ENCODE results near the gene GEMIN2.
A peak's percentile ranks its signal among the peaks of the same experiment; 100 is the strongest.
"Not testable (repeated sequence)": the region's sequence is repeated elsewhere in the genome, so short reads cannot be mapped to it uniquely, and the experiment has no call there.

Gene GEMIN2

GRCh38 chr14:39114073-39114838 lies at the start of gene GEMIN2:
Gene GEMIN2 (plus strand): TSS chr14:39114323. CDS start chr14:39114339, 16 bp downstream.
- peak; percentile 82 for DNase-seq (ENCODE audit: low read depth, low spot score)
- no peak for TF ChIP-seq ZNF274 (IDR thresholded peaks at IDR 0.05; ENCODE audit: low read depth, low read length)
- no peak for TF ChIP-seq YY1 (IDR thresholded peaks at IDR 0.05; ENCODE audit: insufficient read depth, insufficient read length)
- TF ChIP-seq SUZ12 (IDR thresholded peaks at IDR 0.05; ENCODE audit: extremely low read depth, insufficient read depth, insufficient read length), result no peak
- H3K9me3 ChIP-seq (ENCODE audit: insufficient read depth, low read length), result no peaks in the 10 kb centered on the region
- peak within 1 kb of the TSS; percentile 92 for H3K9ac ChIP-seq (ENCODE audit: insufficient read length, low read depth)
- no peaks in the 10 kb centered on the region for H3K4me1 ChIP-seq (ENCODE audit: insufficient read depth, insufficient read length)
- H3K4me3 ChIP-seq (ENCODE audit: insufficient read length, low read depth), result peak within 1 kb of the TSS; percentile 74
- peaks cover 23% of the 10 kb centered on the region for H3K36me3 ChIP-seq (ENCODE audit: insufficient read depth, insufficient read length, low read length)
- H3K27me3 ChIP-seq (ENCODE audit: insufficient read depth, insufficient read length), result no peaks in the 10 kb centered on the region

- H3K9me3 ChIP-seq (ENCODE audit: insufficient read depth, low read length); H3K9ac ChIP-seq (ENCODE audit: insufficient read length, low read depth); H3K27me3 ChIP-seq (ENCODE audit: insufficient read depth, insufficient read length); DNase-seq (ENCODE audit: low read depth, low spot score); H3K4me3 ChIP-seq (ENCODE audit: insufficient read length, low read depth); H3K4me1 ChIP-seq (ENCODE audit: insufficient read depth, insufficient read length): not testable (repeated sequence)
- H3K36me3 ChIP-seq (ENCODE audit: insufficient read depth, insufficient read length, low read length), result peaks cover 52% of the 10 kb centered on the region
These were observed 44.8 kb upstream of the GEMIN2 start for GRCh38 chr14:39069169-39069805.

GRCh38 chr14:39069923-39070322 lies 44.2 kb upstream of the GEMIN2 start:
- Histone ChIP-seq H3K27me3 (ENCODE audit: insufficient read depth, insufficient read length) (no peaks in the 10 kb centered on the region), H3K9ac (ENCODE audit: insufficient read length, low read depth) (no peak overlapping the region), H3K4me3 (ENCODE audit: insufficient read length, low read depth) (no peak overlapping the region), H3K4me1 (ENCODE audit: insufficient read depth, insufficient read length) (no peaks in the 10 kb centered on the region), H3K36me3 (ENCODE audit: insufficient read depth, insufficient read length, low read length) (peaks cover 49% of the 10 kb centered on the region), H3K9me3 (ENCODE audit: insufficient read depth, low read length) (no peaks in the 10 kb centered on the region)
- DNase-seq (ENCODE audit: low read depth, low spot score), result no peak
- TF ChIP-seq SUZ12 (IDR thresholded peaks at IDR 0.05; ENCODE audit: extremely low read depth, insufficient read depth, insufficient read length) (no peak), ZNF274 (IDR thresholded peaks at IDR 0.05; ENCODE audit: low read depth, low read length) (no peak), YY1 (IDR thresholded peaks at IDR 0.05; ENCODE audit: insufficient read depth, insufficient read length) (no peak)

- H3K4me1 ChIP-seq (ENCODE audit: insufficient read depth, insufficient read length), result no peaks in the 10 kb centered on the region
These were observed 43.0 kb upstream of the GEMIN2 start for GRCh38 chr14:39071096-39071495.

GRCh38 chr14:39080886-39081285 lies 33.2 kb upstream of the GEMIN2 start:
- H3K4me3 ChIP-seq (ENCODE audit: insufficient read length, low read depth), result no peak overlapping the region
- no peaks in the 10 kb centered on the region for H3K4me1 ChIP-seq (ENCODE audit: insufficient read depth, insufficient read length)
- no peak overlapping the region for H3K9ac ChIP-seq (ENCODE audit: insufficient read length, low read depth)
- no peaks in the 10 kb centered on the region for H3K9me3 ChIP-seq (ENCODE audit: insufficient read depth, low read length)
- TF ChIP-seq ZNF274 (IDR thresholded peaks at IDR 0.05; ENCODE audit: low read depth, low read length), result no peak
- TF ChIP-seq SUZ12 (IDR thresholded peaks at IDR 0.05; ENCODE audit: extremely low read depth, insufficient read depth, insufficient read length), result no peak
- no peak for TF ChIP-seq YY1 (IDR thresholded peaks at IDR 0.05; ENCODE audit: insufficient read depth, insufficient read length)
- DNase-seq (ENCODE audit: low read depth, low spot score), result no peak
- H3K27me3 ChIP-seq (ENCODE audit: insufficient read depth, insufficient read length), result no peaks in the 10 kb centered on the region
- peaks cover 39% of the 10 kb centered on the region for H3K36me3 ChIP-seq (ENCODE audit: insufficient read depth, insufficient read length, low read length)

More at GRCh38 chr14:39071096-39071495, 43.0 kb upstream of the GEMIN2 start:
- H3K9ac ChIP-seq (ENCODE audit: insufficient read length, low read depth), result no peak overlapping the region
- no peaks in the 10 kb centered on the region for H3K27me3 ChIP-seq (ENCODE audit: insufficient read depth, insufficient read length)
- no peak overlapping the region for H3K4me3 ChIP-seq (ENCODE audit: insufficient read length, low read depth)
- H3K9me3 ChIP-seq (ENCODE audit: insufficient read depth, low read length), result no peaks in the 10 kb centered on the region
- TF ChIP-seq ZNF274 (IDR thresholded peaks at IDR 0.05; ENCODE audit: low read depth, low read length), result no peak
- no peak for TF ChIP-seq SUZ12 (IDR thresholded peaks at IDR 0.05; ENCODE audit: extremely low read depth, insufficient read depth, insufficient read length)
- TF ChIP-seq YY1 (IDR thresholded peaks at IDR 0.05; ENCODE audit: insufficient read depth, insufficient read length), result no peak
- DNase-seq (ENCODE audit: low read depth, low spot score), result no peak
- H3K36me3 ChIP-seq (ENCODE audit: insufficient read depth, insufficient read length, low read length), result peaks cover 48% of the 10 kb centered on the region

GRCh38 chr14:39083127-39083526 lies 31.0 kb upstream of the GEMIN2 start:
- H3K36me3 ChIP-seq (ENCODE audit: insufficient read depth, insufficient read length, low read length), result peaks cover 50% of the 10 kb centered on the region

GRCh38 chr14:39085933-39086332 lies 28.2 kb upstream of the GEMIN2 start:
- no peak overlapping the region for H3K9ac ChIP-seq (ENCODE audit: insufficient read length, low read depth)
- no peaks in the 10 kb centered on the region for H3K27me3 ChIP-seq (ENCODE audit: insufficient read depth, insufficient read length)
- no peak for DNase-seq (ENCODE audit: low read depth, low spot score)
- peaks cover 63% of the 10 kb centered on the region for H3K36me3 ChIP-seq (ENCODE audit: insufficient read depth, insufficient read length, low read length)
- H3K9me3 ChIP-seq (ENCODE audit: insufficient read depth, low read length), result no peaks in the 10 kb centered on the region
- TF ChIP-seq ZNF274 (IDR thresholded peaks at IDR 0.05; ENCODE audit: low read depth, low read length), result no peak
- no peak for TF ChIP-seq YY1 (IDR thresholded peaks at IDR 0.05; ENCODE audit: insufficient read depth, insufficient read length)
- no peak for TF ChIP-seq SUZ12 (IDR thresholded peaks at IDR 0.05; ENCODE audit: extremely low read depth, insufficient read depth, insufficient read length)
- H3K4me3 ChIP-seq (ENCODE audit: insufficient read length, low read depth), result no peak overlapping the region
- no peaks in the 10 kb centered on the region for H3K4me1 ChIP-seq (ENCODE audit: insufficient read depth, insufficient read length)

More at GRCh38 chr14:39083127-39083526, 31.0 kb upstream of the GEMIN2 start:
- H3K27me3 ChIP-seq (ENCODE audit: insufficient read depth, insufficient read length), result no peaks in the 10 kb centered on the region
- H3K9ac ChIP-seq (ENCODE audit: insufficient read length, low read depth), result no peak overlapping the region
- TF ChIP-seq YY1 (IDR thresholded peaks at IDR 0.05; ENCODE audit: insufficient read depth, insufficient read length) (no peak), ZNF274 (IDR thresholded peaks at IDR 0.05; ENCODE audit: low read depth, low read length) (no peak), SUZ12 (IDR thresholded peaks at IDR 0.05; ENCODE audit: extremely low read depth, insufficient read depth, insufficient read length) (no peak)
- H3K4me1 ChIP-seq (ENCODE audit: insufficient read depth, insufficient read length), result no peaks in the 10 kb centered on the region
- no peaks in the 10 kb centered on the region for H3K9me3 ChIP-seq (ENCODE audit: insufficient read depth, low read length)
- no peak overlapping the region for H3K4me3 ChIP-seq (ENCODE audit: insufficient read length, low read depth)
- no peak for DNase-seq (ENCODE audit: low read depth, low spot score)
